ENCODE data around the gene CPT1A. TPM values are rescaled to one million over a fixed set of nuclear protein-coding genes. Genes with fewer than 3 reads are reported as not detected.

The CPT1A gene
- total and polyA plus RNA-seq, 10 of the 15 experiments (the other 5 are each of a cell fraction or from before 2014, with no cell fraction given): 1.1 to 17.5 (median 6.0) TPM

DNA sequence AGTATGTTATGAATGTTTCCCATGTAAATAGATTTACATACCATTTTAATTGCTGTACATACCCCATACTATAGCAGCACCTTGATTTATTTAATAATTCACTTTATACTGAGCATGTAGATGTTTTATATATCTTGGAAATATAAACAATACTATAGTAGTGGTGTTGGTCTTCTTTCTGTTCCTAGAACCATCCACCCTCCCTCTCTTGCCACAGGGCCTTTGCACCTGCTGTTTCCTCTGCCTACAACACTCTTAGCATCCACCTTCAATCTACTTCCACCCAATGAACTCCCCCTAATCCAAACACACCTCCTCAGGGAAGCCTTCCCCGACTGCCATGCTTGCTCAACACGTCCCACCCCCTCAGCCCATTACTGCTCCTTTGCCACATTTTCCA lies 120.6 kb downstream of the CPT1A start (continued):
- TF ChIP-seq RELA (IDR thresholded peaks at IDR 0.05; ENCODE audit: borderline replicate concordance, partially characterized antibody): no peak
- TF ChIP-seq SMARCA5 (IDR thresholded peaks at IDR 0.05): no peak
- TF ChIP-seq, protein P1, sequence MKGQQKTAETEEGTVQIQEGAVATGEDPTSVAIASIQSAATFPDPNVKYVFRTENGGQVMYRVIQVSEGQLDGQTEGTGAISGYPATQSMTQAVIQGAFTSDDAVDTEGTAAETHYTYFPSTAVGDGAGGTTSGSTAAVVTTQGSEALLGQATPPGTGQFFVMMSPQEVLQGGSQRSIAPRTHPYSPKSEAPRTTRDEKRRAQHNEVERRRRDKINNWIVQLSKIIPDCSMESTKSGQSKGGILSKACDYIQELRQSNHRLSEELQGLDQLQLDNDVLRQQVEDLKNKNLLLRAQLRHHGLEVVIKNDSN (IDR thresholded peaks at IDR 0.05; ENCODE audit: borderline replicate concordance, extremely low read length, insufficient read depth, low read depth, low read length): no peak

- no peak overlapping the region for H3K4me2 ChIP-seq (ENCODE audit: control insufficient read depth, insufficient read depth)
- intact Hi-C loops (cut with micrococcal nuclease; ENCODE audit: unreplicated experiment) (no loop called here), in situ Hi-C loops (cut with MboI) (no loop called here)
- H3K27ac ChIP-seq (ENCODE audit: control insufficient read depth, insufficient read depth): no peak overlapping the region
- H3K27me3 ChIP-seq (replicated peaks in 1 of 2; ENCODE audit: control insufficient read depth in 2 of 2, insufficient read depth in 2 of 2, low read length in 1 of 2): peaks cover 0 to 2% of the 10 kb centered on the region in 2 experiments
- FAIRE-seq (no peak), ATAC-seq (no peak), DNase-seq (ENCODE audit: low read depth, low spot score) (no peak)
- H3K9ac ChIP-seq (ENCODE audit: control insufficient read depth, insufficient read depth, low read length): no peak overlapping the region
- WGBS (ENCODE audit: insufficient coverage, insufficient replicate concordance, low lambda C conversion rate, missing lambda C conversion rate): 70% methylated on average over 11 of the region's 11 CpGs
- ChIA-PET CTCF (no interaction called here), RAD21 (ENCODE audit: unreplicated experiment) (no interaction called here), POLR2A (no interaction called here), SMC1A (ENCODE audit: uncharacterized antibody, unreplicated experiment) (interaction anchor here (0.6 kb wide), 1 partner anchor 257 kb away, joined by 4 read pairs; no protein-coding TSS in a partner anchor)
- no peaks in the 10 kb centered on the region for H3K79me2 ChIP-seq (ENCODE audit: control insufficient read depth, insufficient read depth, low read length)
- H3K36me3 ChIP-seq (ENCODE audit: control insufficient read depth in 2 of 2, insufficient read depth in 2 of 2, low read length in 1 of 2): no peaks in the 10 kb centered on the region
- H2AFZ ChIP-seq (ENCODE audit: control insufficient read depth, low read depth, low read length): no peak overlapping the region
- no peak overlapping the region for H3K4me3 ChIP-seq
- no peaks in the 10 kb centered on the region for H4K20me1 ChIP-seq (ENCODE audit: control insufficient read depth, insufficient read depth)
- H3K4me1 ChIP-seq (ENCODE audit: control insufficient read depth, insufficient read depth, low read length): no peaks in the 10 kb centered on the region
- no TSS peak for BruUV-seq (replicated peaks)
- no peaks in the 10 kb centered on the region; the same call in 2 of the 3 replicates for H3K9me3 ChIP-seq (replicated peaks; ENCODE audit: control insufficient read depth, insufficient read depth, low read length)
- TF ChIP-seq SP1 (IDR thresholded peaks at IDR 0.05; ENCODE audit: low read depth, low read length) (no peak), ZSCAN29 (IDR thresholded peaks at IDR 0.05) (no peak), PML (IDR thresholded peaks at IDR 0.05; ENCODE audit: low read length) (no peak), MTA2 (IDR thresholded peaks at IDR 0.05; ENCODE audit: low read depth) (no peak), POLR2A (IDR thresholded peaks at IDR 0.05; ENCODE audit: low read depth, low read length) (no peak), NFXL1 (IDR thresholded peaks at IDR 0.05; ENCODE audit: borderline replicate concordance) (no peak), ATF7 (IDR thresholded peaks at IDR 0.05; ENCODE audit: low read depth) (no peak), WRNIP1 (IDR thresholded peaks at IDR 0.05; ENCODE audit: borderline replicate concordance, low read depth, low read length) (no peak)
- TF ChIP-seq, protein P2, sequence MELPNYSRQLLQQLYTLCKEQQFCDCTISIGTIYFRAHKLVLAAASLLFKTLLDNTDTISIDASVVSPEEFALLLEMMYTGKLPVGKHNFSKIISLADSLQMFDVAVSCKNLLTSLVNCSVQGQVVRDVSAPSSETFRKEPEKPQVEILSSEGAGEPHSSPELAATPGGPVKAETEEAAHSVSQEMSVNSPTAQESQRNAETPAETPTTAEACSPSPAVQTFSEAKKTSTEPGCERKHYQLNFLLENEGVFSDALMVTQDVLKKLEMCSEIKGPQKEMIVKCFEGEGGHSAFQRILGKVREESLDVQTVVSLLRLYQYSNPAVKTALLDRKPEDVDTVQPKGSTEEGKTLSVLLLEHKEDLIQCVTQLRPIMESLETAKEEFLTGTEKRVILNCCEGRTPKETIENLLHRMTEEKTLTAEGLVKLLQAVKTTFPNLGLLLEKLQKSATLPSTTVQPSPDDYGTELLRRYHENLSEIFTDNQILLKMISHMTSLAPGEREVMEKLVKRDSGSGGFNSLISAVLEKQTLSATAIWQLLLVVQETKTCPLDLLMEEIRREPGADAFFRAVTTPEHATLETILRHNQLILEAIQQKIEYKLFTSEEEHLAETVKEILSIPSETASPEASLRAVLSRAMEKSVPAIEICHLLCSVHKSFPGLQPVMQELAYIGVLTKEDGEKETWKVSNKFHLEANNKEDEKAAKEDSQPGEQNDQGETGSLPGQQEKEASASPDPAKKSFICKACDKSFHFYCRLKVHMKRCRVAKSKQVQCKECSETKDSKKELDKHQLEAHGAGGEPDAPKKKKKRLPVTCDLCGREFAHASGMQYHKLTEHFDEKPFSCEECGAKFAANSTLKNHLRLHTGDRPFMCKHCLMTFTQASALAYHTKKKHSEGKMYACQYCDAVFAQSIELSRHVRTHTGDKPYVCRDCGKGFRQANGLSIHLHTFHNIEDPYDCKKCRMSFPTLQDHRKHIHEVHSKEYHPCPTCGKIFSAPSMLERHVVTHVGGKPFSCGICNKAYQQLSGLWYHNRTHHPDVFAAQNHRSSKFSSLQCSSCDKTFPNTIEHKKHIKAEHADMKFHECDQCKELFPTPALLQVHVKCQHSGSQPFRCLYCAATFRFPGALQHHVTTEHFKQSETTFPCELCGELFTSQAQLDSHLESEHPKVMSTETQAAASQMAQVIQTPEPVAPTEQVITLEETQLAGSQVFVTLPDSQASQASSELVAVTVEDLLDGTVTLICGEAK (IDR thresholded peaks at IDR 0.05; ENCODE audit: borderline replicate concordance): no peak
- TF ChIP-seq, protein P3, sequence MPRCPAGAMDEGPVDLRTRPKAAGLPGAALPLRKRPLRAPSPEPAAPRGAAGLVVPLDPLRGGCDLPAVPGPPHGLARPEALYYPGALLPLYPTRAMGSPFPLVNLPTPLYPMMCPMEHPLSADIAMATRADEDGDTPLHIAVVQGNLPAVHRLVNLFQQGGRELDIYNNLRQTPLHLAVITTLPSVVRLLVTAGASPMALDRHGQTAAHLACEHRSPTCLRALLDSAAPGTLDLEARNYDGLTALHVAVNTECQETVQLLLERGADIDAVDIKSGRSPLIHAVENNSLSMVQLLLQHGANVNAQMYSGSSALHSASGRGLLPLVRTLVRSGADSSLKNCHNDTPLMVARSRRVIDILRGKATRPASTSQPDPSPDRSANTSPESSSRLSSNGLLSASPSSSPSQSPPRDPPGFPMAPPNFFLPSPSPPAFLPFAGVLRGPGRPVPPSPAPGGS (IDR thresholded peaks at IDR 0.05; ENCODE audit: borderline replicate concordance, insufficient read depth, low read depth, low read length, poor library complexity, severe bottlenecking): no peak
- TF ChIP-seq, protein P1 (IDR thresholded peaks at IDR 0.05; ENCODE audit: borderline replicate concordance, extremely low read length, insufficient read depth, low read depth, low read length): no peak
- TF ChIP-seq, protein P4, sequence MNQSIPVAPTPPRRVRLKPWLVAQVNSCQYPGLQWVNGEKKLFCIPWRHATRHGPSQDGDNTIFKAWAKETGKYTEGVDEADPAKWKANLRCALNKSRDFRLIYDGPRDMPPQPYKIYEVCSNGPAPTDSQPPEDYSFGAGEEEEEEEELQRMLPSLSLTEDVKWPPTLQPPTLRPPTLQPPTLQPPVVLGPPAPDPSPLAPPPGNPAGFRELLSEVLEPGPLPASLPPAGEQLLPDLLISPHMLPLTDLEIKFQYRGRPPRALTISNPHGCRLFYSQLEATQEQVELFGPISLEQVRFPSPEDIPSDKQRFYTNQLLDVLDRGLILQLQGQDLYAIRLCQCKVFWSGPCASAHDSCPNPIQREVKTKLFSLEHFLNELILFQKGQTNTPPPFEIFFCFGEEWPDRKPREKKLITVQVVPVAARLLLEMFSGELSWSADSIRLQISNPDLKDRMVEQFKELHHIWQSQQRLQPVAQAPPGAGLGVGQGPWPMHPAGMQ (IDR thresholded peaks at IDR 0.05; ENCODE audit: borderline replicate concordance): no peak
Measured at GRCh38 chr11:68715456-68716122, 126.1 kb downstream of the CPT1A start.
